ENCODE measurements around the gene TNNC2.

DNA sequence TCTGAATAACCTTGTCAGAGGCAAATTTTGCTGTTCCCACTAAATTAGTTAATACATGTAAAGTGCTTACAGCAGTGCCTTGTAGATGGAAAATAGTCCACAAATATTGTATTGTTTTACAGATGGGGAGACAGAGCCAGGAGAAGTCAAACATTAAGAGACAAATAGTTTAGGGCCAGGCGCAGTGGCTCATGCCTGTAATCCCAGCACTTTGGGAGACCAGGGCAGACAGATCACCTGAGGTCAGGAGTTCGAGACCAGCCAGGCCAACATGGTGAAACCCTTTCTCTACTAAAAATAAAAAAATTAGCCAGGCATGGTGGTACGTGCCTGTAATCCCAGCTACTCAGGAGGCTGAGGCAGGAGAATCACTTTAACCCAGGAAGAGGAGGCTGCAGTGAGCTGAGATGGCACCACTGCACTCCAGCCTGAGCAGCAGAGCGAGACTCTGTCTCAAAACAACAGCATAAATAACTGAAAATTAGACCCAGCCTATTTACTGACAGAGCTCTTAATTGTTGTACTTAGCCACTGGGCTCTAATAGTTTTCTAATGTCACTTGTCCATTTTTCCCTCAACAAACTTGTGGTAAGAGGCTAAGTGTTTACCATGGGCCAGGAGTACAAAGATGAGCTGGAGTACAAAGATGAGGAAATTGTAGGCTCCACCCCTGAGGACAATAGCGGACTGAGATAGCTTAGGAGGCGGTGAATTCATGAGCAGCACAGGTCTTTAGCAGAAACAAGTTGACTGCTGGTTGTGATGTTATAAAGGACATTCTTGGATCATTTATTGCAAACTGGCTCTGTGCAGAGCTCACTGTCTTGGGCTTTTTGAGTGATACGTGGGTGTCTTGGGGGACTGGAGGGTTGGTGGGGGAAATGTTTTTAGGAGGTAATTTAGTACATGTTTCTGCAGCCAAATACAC lies 36.7 kb upstream of the TNNC2 start:
- no peak for TF ChIP-seq EP300 (IDR thresholded peaks at IDR 0.05)
- TF ChIP-seq, protein P1, sequence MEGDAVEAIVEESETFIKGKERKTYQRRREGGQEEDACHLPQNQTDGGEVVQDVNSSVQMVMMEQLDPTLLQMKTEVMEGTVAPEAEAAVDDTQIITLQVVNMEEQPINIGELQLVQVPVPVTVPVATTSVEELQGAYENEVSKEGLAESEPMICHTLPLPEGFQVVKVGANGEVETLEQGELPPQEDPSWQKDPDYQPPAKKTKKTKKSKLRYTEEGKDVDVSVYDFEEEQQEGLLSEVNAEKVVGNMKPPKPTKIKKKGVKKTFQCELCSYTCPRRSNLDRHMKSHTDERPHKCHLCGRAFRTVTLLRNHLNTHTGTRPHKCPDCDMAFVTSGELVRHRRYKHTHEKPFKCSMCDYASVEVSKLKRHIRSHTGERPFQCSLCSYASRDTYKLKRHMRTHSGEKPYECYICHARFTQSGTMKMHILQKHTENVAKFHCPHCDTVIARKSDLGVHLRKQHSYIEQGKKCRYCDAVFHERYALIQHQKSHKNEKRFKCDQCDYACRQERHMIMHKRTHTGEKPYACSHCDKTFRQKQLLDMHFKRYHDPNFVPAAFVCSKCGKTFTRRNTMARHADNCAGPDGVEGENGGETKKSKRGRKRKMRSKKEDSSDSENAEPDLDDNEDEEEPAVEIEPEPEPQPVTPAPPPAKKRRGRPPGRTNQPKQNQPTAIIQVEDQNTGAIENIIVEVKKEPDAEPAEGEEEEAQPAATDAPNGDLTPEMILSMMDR (IDR thresholded peaks at IDR 0.05), result no peak
- TF ChIP-seq POLR2A (IDR thresholded peaks at IDR 0.05; ENCODE audit: low read length), result no peak
- TF ChIP-seq MYC (IDR thresholded peaks at IDR 0.05; ENCODE audit: borderline replicate concordance, low read length), result no peak
- TF ChIP-seq, protein P2, sequence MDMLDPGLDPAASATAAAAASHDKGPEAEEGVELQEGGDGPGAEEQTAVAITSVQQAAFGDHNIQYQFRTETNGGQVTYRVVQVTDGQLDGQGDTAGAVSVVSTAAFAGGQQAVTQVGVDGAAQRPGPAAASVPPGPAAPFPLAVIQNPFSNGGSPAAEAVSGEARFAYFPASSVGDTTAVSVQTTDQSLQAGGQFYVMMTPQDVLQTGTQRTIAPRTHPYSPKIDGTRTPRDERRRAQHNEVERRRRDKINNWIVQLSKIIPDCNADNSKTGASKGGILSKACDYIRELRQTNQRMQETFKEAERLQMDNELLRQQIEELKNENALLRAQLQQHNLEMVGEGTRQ (IDR thresholded peaks at IDR 0.05), result no peak
- TF ChIP-seq, protein P3, sequence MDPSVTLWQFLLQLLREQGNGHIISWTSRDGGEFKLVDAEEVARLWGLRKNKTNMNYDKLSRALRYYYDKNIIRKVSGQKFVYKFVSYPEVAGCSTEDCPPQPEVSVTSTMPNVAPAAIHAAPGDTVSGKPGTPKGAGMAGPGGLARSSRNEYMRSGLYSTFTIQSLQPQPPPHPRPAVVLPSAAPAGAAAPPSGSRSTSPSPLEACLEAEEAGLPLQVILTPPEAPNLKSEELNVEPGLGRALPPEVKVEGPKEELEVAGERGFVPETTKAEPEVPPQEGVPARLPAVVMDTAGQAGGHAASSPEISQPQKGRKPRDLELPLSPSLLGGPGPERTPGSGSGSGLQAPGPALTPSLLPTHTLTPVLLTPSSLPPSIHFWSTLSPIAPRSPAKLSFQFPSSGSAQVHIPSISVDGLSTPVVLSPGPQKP (IDR thresholded peaks at IDR 0.05; ENCODE audit: low read depth, low read length), result no peak
- TF ChIP-seq NR3C1 (IDR thresholded peaks at IDR 0.05), result no peak
- TF ChIP-seq, protein P4, sequence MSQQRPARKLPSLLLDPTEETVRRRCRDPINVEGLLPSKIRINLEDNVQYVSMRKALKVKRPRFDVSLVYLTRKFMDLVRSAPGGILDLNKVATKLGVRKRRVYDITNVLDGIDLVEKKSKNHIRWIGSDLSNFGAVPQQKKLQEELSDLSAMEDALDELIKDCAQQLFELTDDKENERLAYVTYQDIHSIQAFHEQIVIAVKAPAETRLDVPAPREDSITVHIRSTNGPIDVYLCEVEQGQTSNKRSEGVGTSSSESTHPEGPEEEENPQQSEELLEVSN (IDR thresholded peaks at IDR 0.05; ENCODE audit: borderline replicate concordance, low read depth), result no peak
- TF ChIP-seq MAZ (IDR thresholded peaks at IDR 0.05; ENCODE audit: borderline replicate concordance, low read depth, low read length), result no peak
- TF ChIP-seq, protein P5, sequence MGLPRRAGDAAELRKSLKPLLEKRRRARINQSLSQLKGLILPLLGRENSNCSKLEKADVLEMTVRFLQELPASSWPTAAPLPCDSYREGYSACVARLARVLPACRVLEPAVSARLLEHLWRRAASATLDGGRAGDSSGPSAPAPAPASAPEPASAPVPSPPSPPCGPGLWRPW (IDR thresholded peaks at IDR 0.05), result no peak
- no peak for TF ChIP-seq SREBF2 (IDR thresholded peaks at IDR 0.05)
- TF ChIP-seq, protein P6, sequence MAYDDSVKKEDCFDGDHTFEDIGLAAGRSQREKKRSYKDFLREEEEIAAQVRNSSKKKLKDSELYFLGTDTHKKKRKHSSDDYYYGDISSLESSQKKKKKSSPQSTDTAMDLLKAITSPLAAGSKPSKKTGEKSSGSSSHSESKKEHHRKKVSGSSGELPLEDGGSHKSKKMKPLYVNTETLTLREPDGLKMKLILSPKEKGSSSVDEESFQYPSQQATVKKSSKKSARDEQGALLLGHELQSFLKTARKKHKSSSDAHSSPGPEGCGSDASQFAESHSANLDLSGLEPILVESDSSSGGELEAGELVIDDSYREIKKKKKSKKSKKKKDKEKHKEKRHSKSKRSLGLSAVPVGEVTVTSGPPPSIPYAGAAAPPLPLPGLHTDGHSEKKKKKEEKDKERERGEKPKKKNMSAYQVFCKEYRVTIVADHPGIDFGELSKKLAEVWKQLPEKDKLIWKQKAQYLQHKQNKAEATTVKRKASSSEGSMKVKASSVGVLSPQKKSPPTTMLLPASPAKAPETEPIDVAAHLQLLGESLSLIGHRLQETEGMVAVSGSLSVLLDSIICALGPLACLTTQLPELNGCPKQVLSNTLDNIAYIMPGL (CRISPR knock-in tag; IDR thresholded peaks at IDR 0.05; ENCODE audit: borderline replicate concordance), result no peak
- TF ChIP-seq ESRRA (IDR thresholded peaks at IDR 0.05; ENCODE audit: borderline replicate concordance, low read length), result no peak
